GM19438 (cell line): ENCODE data around the gene IDUA.
"Not testable (repeated sequence)": the region's sequence is repeated elsewhere in the genome, so short reads cannot be mapped to it uniquely, and the experiment has no call there.

Source experiments
- ATAC-seq: cut with Tn5 transposase; IDR thresholded peaks from one replicate; pipeline ENCODE4 v1.9.1; 2021; ENCODE audit warnings: low read depth; ENCODE audit not compliant: unreplicated experiment

The IDUA gene

GRCh38 chr4:999240-999863 lies 12.5 kb downstream of the IDUA start:
- not testable (repeated sequence) for ATAC-seq

- ATAC-seq: no peak
Measured at GRCh38 chr4:999882-1000425, 13.1 kb downstream of the IDUA start.

- no peak for ATAC-seq
Measured at GRCh38 chr4:1000686-1001260, 13.9 kb downstream of the IDUA start.

- no peak for ATAC-seq
Measured at GRCh38 chr4:1001561-1002130, 14.8 kb downstream of the IDUA start.

GRCh38 chr4:1002131-1002630 lies 15.3 kb downstream of the IDUA start:
- no peak for ATAC-seq

GRCh38 chr4:1002631-1003251 lies 15.9 kb downstream of the IDUA start:
- ATAC-seq: no peak

GRCh38 chr4:1003271-1004070 lies 16.6 kb downstream of the IDUA start:
- no peak for ATAC-seq

- ATAC-seq: no peak
Measured at GRCh38 chr4:1004071-1004418, 17.2 kb downstream of the IDUA start.

- ATAC-seq: no peak
Measured at GRCh38 chr4:1004557-1005485, 18.0 kb downstream of the IDUA start.

- no peak for ATAC-seq
Measured at GRCh38 chr4:1006856-1007255, 20.0 kb downstream of the IDUA start.

GRCh38 chr4:1008840-1009541 lies 22.1 kb downstream of the IDUA start:
- ATAC-seq: no peak

- ATAC-seq: peak; percentile 45
Measured at GRCh38 chr4:1009542-1010394, 22.9 kb downstream of the IDUA start.

GRCh38 chr4:1010395-1011021 lies 23.7 kb downstream of the IDUA start:
- ATAC-seq: peak; percentile 3

- no peak for ATAC-seq
Measured at GRCh38 chr4:1011022-1011665, 24.3 kb downstream of the IDUA start, which contains the start of gene FGFRL1. Gene FGFRL1 (plus strand): TSS chr4:1011626. CDS start chr4:1012486, 860 bp downstream.

GRCh38 chr4:1011666-1012033 lies 24.8 kb downstream of the IDUA start:
- ATAC-seq: no peak

- no peak for ATAC-seq
Measured at GRCh38 chr4:1012034-1012739, 25.3 kb downstream of the IDUA start.
